ENCODE data around the gene PES1.
A peak's percentile ranks its signal among the peaks of the same experiment; 100 is the strongest.
"Not testable (repeated sequence)": the region's sequence is repeated elsewhere in the genome, so short reads cannot be mapped to it uniquely, and the experiment has no call there.

PES1 gene

GRCh38 chr22:30598986-30599385, 7.3 kb upstream of the PES1 start:
- Histone ChIP-seq H3K4me2 (ENCODE audit: low read depth, low read length, poor library complexity, severe bottlenecking) (no peak overlapping the region), H3K36me3 (ENCODE audit: insufficient read depth, low read length) (no peaks in the 10 kb centered on the region), H4K20me1 (ENCODE audit: insufficient read depth, low read length, poor library complexity, severe bottlenecking) (no peaks in the 10 kb centered on the region), H3K4me1 (ENCODE audit: insufficient read depth, low read length, poor library complexity, severe bottlenecking) (no peaks in the 10 kb centered on the region), H3K27me3 (ENCODE audit: insufficient read depth, low read length, poor library complexity, severe bottlenecking) (no peaks in the 10 kb centered on the region), H3K9me2 (replicated peaks; ENCODE audit: low read depth, low read length) (no peaks in the 10 kb centered on the region), H3K4me3 (ENCODE audit: low read length, poor library complexity, severe bottlenecking) (no peak overlapping the region), H2AFZ (ENCODE audit: low read length) (no peak overlapping the region), H3K79me2 (ENCODE audit: insufficient read depth, low read length) (no peaks in the 10 kb centered on the region), H3K9me3 (ENCODE audit: insufficient read depth, low read depth, low read length) (no peaks in the 10 kb centered on the region), H3K9ac (ENCODE audit: low read depth, low read length, poor library complexity, severe bottlenecking) (no peak overlapping the region), H3F3A (ENCODE audit: low read depth) (0 out of 2 replicates have a peak, but pooled peaks cover 4% of the 10 kb centered on the region)
- no peak for TF ChIP-seq CTCF (conservative IDR thresholded peaks at IDR 0.05; ENCODE audit: low read length)
- no peak for TF ChIP-seq EZH2phosphoT487 (IDR thresholded peaks at IDR 0.05; ENCODE audit: borderline replicate concordance)

GRCh38 chr22:30596886-30597285, 5.2 kb upstream of the PES1 start:
- Histone ChIP-seq H3K9me2 (replicated peaks; ENCODE audit: low read depth, low read length) (no peaks in the 10 kb centered on the region), H3K27me3 (ENCODE audit: insufficient read depth, low read length, poor library complexity, severe bottlenecking) (no peaks in the 10 kb centered on the region), H3K79me2 (ENCODE audit: insufficient read depth, low read length) (no peaks in the 10 kb centered on the region), H3K36me3 (ENCODE audit: insufficient read depth, low read length) (no peaks in the 10 kb centered on the region), H2AFZ (ENCODE audit: low read length) (no peak overlapping the region), H3K9me3 (ENCODE audit: insufficient read depth, low read depth, low read length) (no peaks in the 10 kb centered on the region), H4K20me1 (ENCODE audit: insufficient read depth, low read length, poor library complexity, severe bottlenecking) (no peaks in the 10 kb centered on the region), H3K4me1 (ENCODE audit: insufficient read depth, low read length, poor library complexity, severe bottlenecking) (no peaks in the 10 kb centered on the region), H3K4me3 (ENCODE audit: low read length, poor library complexity, severe bottlenecking) (no peak overlapping the region), H3K9ac (ENCODE audit: low read depth, low read length, poor library complexity, severe bottlenecking) (no peak overlapping the region), H3K4me2 (ENCODE audit: low read depth, low read length, poor library complexity, severe bottlenecking) (no peak overlapping the region), H3F3A (ENCODE audit: low read depth) (no peaks in the 10 kb centered on the region)
- TF ChIP-seq EZH2phosphoT487 (IDR thresholded peaks at IDR 0.05; ENCODE audit: borderline replicate concordance), result no peak
- no peak for TF ChIP-seq CTCF (conservative IDR thresholded peaks at IDR 0.05; ENCODE audit: low read length)

GRCh38 chr22:30596199-30596598, 4.5 kb upstream of the PES1 start:
- no peak overlapping the region for H3K4me2 ChIP-seq (ENCODE audit: low read depth, low read length, poor library complexity, severe bottlenecking)
- H3K9ac ChIP-seq (ENCODE audit: low read depth, low read length, poor library complexity, severe bottlenecking), result no peak overlapping the region
- no peak overlapping the region for H2AFZ ChIP-seq (ENCODE audit: low read length)
- peaks cover 4% of the 10 kb centered on the region for H3K79me2 ChIP-seq (ENCODE audit: insufficient read depth, low read length)
- no peaks in the 10 kb centered on the region for H3F3A ChIP-seq (ENCODE audit: low read depth)
- no peaks in the 10 kb centered on the region for H3K36me3 ChIP-seq (ENCODE audit: insufficient read depth, low read length)
- TF ChIP-seq EZH2phosphoT487 (IDR thresholded peaks at IDR 0.05; ENCODE audit: borderline replicate concordance) (no peak), CTCF (conservative IDR thresholded peaks at IDR 0.05; ENCODE audit: low read length) (no peak)
- no peaks in the 10 kb centered on the region for H4K20me1 ChIP-seq (ENCODE audit: insufficient read depth, low read length, poor library complexity, severe bottlenecking)
- H3K27me3 ChIP-seq (ENCODE audit: insufficient read depth, low read length, poor library complexity, severe bottlenecking), result no peaks in the 10 kb centered on the region
- H3K9me3 ChIP-seq (ENCODE audit: insufficient read depth, low read depth, low read length), result no peaks in the 10 kb centered on the region
- no peak overlapping the region for H3K4me3 ChIP-seq (ENCODE audit: low read length, poor library complexity, severe bottlenecking)
- H3K9me2 ChIP-seq (replicated peaks; ENCODE audit: low read depth, low read length), result no peaks in the 10 kb centered on the region
- H3K4me1 ChIP-seq (ENCODE audit: insufficient read depth, low read length, poor library complexity, severe bottlenecking), result peaks cover under 1% of the 10 kb centered on the region

- not testable (repeated sequence) for H4K20me1 ChIP-seq (ENCODE audit: insufficient read depth, low read length, poor library complexity, severe bottlenecking); H3K9me2 ChIP-seq (replicated peaks; ENCODE audit: low read depth, low read length); H3K9ac ChIP-seq (ENCODE audit: low read depth, low read length, poor library complexity, severe bottlenecking); H2AFZ ChIP-seq (ENCODE audit: low read length); H3K27me3 ChIP-seq (ENCODE audit: insufficient read depth, low read length, poor library complexity, severe bottlenecking); H3K9me3 ChIP-seq (ENCODE audit: insufficient read depth, low read depth, low read length); H3F3A ChIP-seq (ENCODE audit: low read depth)
- Histone ChIP-seq H3K4me2 (ENCODE audit: low read depth, low read length, poor library complexity, severe bottlenecking) (peak overlapping the region; percentile 92), H3K36me3 (ENCODE audit: insufficient read depth, low read length) (peaks cover 11% of the 10 kb centered on the region; the same call in 1 of the 2 replicates), H3K79me2 (ENCODE audit: insufficient read depth, low read length) (peaks cover 26% of the 10 kb centered on the region), H3K4me3 (ENCODE audit: low read length, poor library complexity, severe bottlenecking) (peak overlapping the region; percentile 88), H3K4me1 (ENCODE audit: insufficient read depth, low read length, poor library complexity, severe bottlenecking) (peaks cover 17% of the 10 kb centered on the region)
These were observed 627 bp upstream of the PES1 start for GRCh38 chr22:30592360-30592713.
